WTC11 (cell line): ENCODE results near the gene CERS2.

Experiments
- TF ChIP-seq, protein P1 (sequence below): fragments of 200-600 bp; IDR thresholded peaks from 2 replicates; pipeline ENCODE4 v1.8.0; 2022; ENCODE audit warnings: antibody characterized with exemption
- TF ChIP-seq, protein P2 (sequence below): sonication (generic); formaldehyde crosslinking; IDR thresholded peaks from 2 replicates; pipeline ENCODE4 v1.8.1; 2022; ENCODE audit warnings: low read depth, missing genetic modification reagents, borderline replicate concordance

DNA sequence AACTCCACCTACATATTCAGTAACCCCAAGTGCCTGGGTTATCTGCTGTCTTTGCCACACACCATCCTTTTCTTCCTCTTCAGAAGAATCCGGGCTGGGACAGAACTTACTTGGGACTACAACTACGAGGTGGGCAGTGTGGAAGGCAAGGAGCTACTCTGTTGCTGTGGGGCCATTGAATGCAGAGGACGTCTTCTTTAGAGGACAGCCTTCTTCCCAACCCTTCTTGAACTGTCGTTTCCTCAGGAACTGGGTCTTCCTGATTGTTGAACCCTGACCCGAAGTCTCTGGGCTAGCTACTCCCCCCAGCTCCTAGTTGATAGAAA, 10.5 kb downstream of the CERS2 start:
- TF ChIP-seq, protein P1, sequence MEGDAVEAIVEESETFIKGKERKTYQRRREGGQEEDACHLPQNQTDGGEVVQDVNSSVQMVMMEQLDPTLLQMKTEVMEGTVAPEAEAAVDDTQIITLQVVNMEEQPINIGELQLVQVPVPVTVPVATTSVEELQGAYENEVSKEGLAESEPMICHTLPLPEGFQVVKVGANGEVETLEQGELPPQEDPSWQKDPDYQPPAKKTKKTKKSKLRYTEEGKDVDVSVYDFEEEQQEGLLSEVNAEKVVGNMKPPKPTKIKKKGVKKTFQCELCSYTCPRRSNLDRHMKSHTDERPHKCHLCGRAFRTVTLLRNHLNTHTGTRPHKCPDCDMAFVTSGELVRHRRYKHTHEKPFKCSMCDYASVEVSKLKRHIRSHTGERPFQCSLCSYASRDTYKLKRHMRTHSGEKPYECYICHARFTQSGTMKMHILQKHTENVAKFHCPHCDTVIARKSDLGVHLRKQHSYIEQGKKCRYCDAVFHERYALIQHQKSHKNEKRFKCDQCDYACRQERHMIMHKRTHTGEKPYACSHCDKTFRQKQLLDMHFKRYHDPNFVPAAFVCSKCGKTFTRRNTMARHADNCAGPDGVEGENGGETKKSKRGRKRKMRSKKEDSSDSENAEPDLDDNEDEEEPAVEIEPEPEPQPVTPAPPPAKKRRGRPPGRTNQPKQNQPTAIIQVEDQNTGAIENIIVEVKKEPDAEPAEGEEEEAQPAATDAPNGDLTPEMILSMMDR: no peak
- TF ChIP-seq, protein P2, sequence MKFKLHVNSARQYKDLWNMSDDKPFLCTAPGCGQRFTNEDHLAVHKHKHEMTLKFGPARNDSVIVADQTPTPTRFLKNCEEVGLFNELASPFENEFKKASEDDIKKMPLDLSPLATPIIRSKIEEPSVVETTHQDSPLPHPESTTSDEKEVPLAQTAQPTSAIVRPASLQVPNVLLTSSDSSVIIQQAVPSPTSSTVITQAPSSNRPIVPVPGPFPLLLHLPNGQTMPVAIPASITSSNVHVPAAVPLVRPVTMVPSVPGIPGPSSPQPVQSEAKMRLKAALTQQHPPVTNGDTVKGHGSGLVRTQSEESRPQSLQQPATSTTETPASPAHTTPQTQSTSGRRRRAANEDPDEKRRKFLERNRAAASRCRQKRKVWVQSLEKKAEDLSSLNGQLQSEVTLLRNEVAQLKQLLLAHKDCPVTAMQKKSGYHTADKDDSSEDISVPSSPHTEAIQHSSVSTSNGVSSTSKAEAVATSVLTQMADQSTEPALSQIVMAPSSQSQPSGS (CRISPR knock-in tag): no peak
